NCI-H2107 (cell line): ENCODE results near the gene PTPN20.
"Not testable (repeated sequence)": the region's sequence is repeated elsewhere in the genome, so short reads cannot be mapped to it uniquely, and the experiment has no call there.

Experiments used
- DNase-seq: peaks from one replicate; lab custom pipeline; 2025; lab: John Stamatoyannopoulos, UW

PTPN20 gene

GRCh38 chr10:46960742-46961141, 49.5 kb downstream of the PTPN20 start:
- DNase-seq, result not testable (repeated sequence)

GRCh38 chr10:46963356-46963755, 52.1 kb downstream of the PTPN20 start:
- not testable (repeated sequence) for DNase-seq

GRCh38 chr10:46967013-46967412, 55.8 kb downstream of the PTPN20 start:
- DNase-seq, result not testable (repeated sequence)

GRCh38 chr10:46980223-46980622, 69.0 kb downstream of the PTPN20 start:
- not testable (repeated sequence) for DNase-seq

- not testable (repeated sequence) for DNase-seq
Observed at GRCh38 chr10:46987233-46987924, 76.2 kb downstream of the PTPN20 start.

GRCh38 chr10:46992803-46993561, 81.8 kb downstream of the PTPN20 start:
- no peak for DNase-seq

- DNase-seq, result no peak
Observed at GRCh38 chr10:46995234-46995633, 84.0 kb downstream of the PTPN20 start.

GRCh38 chr10:46998192-46998591, 87.0 kb downstream of the PTPN20 start:
- no peak for DNase-seq

GRCh38 chr10:46998595-46998994, 87.4 kb downstream of the PTPN20 start:
- DNase-seq, result no peak

- DNase-seq, result no peak
Observed at GRCh38 chr10:46999217-46999616, 88.0 kb downstream of the PTPN20 start.

- no peak for DNase-seq
Observed at GRCh38 chr10:47008769-47009168, 97.5 kb downstream of the PTPN20 start.

- DNase-seq, result no peak
Observed at GRCh38 chr10:47009215-47009838, 98.1 kb downstream of the PTPN20 start.

- DNase-seq, result no peak
Observed at GRCh38 chr10:47010036-47010435, 98.8 kb downstream of the PTPN20 start.

GRCh38 chr10:47012214-47012613, 101.0 kb downstream of the PTPN20 start:
- DNase-seq, result no peak

- DNase-seq, result no peak
Observed at GRCh38 chr10:47013507-47014154, 102.4 kb downstream of the PTPN20 start.

GRCh38 chr10:47015404-47015803, 104.2 kb downstream of the PTPN20 start:
- DNase-seq, result no peak

- no peak for DNase-seq
Observed at GRCh38 chr10:47016564-47016963, 105.3 kb downstream of the PTPN20 start.

GRCh38 chr10:47018026-47018735, 107.0 kb downstream of the PTPN20 start:
- DNase-seq, result no peak

- no peak for DNase-seq
Observed at GRCh38 chr10:47019155-47020145, 108.2 kb downstream of the PTPN20 start.

GRCh38 chr10:47020471-47020870, 109.2 kb downstream of the PTPN20 start:
- DNase-seq, result no peak

GRCh38 chr10:47021850-47022249, 110.6 kb downstream of the PTPN20 start:
- DNase-seq, result no peak
